HEK293 (cell line): ENCODE measurements around the gene GARIN5B.

Source experiments
- GLIS1 ChIP-seq: fragments of 450-650 bp; formaldehyde crosslinking; IDR thresholded peaks from 2 replicates; pipeline ENCODE4 v1.5.1; 2016; ENCODE audit warnings: missing biosample characterization, missing genetic modification characterization
- HOXC10 ChIP-seq: sonication (generic); formaldehyde crosslinking; IDR thresholded peaks from 2 replicates; pipeline ENCODE4 v1.8.1; 2023; ENCODE audit warnings: mild to moderate bottlenecking, missing genetic modification reagents
- KLF10 ChIP-seq: fragments of 450-650 bp; IDR thresholded peaks from 2 replicates; pipeline ENCODE4 v1.5.1; 2018; ENCODE audit warnings: missing biosample characterization, mild to moderate bottlenecking, missing genetic modification characterization
- MYNN ChIP-seq: fragments of 450-650 bp; formaldehyde crosslinking; IDR thresholded peaks from 2 replicates; pipeline ENCODE4 v1.5.1; 2016; ENCODE audit warnings: missing biosample characterization, missing genetic modification characterization, borderline replicate concordance
- REPIN1 ChIP-seq: fragments of 450-650 bp; formaldehyde crosslinking; IDR thresholded peaks from 2 replicates; pipeline ENCODE4 v1.5.1; 2017; ENCODE audit warnings: missing biosample characterization, missing genetic modification characterization, low read depth
- SP7 ChIP-seq: fragments of 450-650 bp; formaldehyde crosslinking; IDR thresholded peaks from 2 replicates; pipeline ENCODE4 v1.5.1; 2016; ENCODE audit warnings: missing biosample characterization, missing genetic modification characterization
- ZBTB17 ChIP-seq: fragments of 450-650 bp; formaldehyde crosslinking; IDR thresholded peaks from 2 replicates; pipeline ENCODE4 v1.5.1; 2016; ENCODE audit warnings: missing biosample characterization, missing genetic modification characterization
- ZEB2 ChIP-seq: fragments of 450-650 bp; formaldehyde crosslinking; IDR thresholded peaks from 2 replicates; pipeline ENCODE4 v1.5.1; 2016; ENCODE audit warnings: missing biosample characterization, missing genetic modification characterization
- ZNF10 ChIP-seq: fragments of 450-650 bp; formaldehyde crosslinking; IDR thresholded peaks from 2 replicates; pipeline ENCODE4 v1.5.1; 2017; ENCODE audit warnings: missing biosample characterization, missing genetic modification characterization
- ZNF169 ChIP-seq: fragments of 450-650 bp; formaldehyde crosslinking; IDR thresholded peaks from 2 replicates; pipeline ENCODE4 v1.5.1; 2016; ENCODE audit warnings: missing biosample characterization, missing genetic modification characterization
- ZNF2 ChIP-seq: fragments of 450-650 bp; formaldehyde crosslinking; IDR thresholded peaks from 2 replicates; pipeline ENCODE4 v1.5.1; 2016; ENCODE audit warnings: missing biosample characterization, missing genetic modification characterization
- ZNF214 ChIP-seq: fragments of 450-650 bp; formaldehyde crosslinking; IDR thresholded peaks from 2 replicates; pipeline ENCODE4 v1.5.1; 2017; ENCODE audit warnings: missing biosample characterization, mild to moderate bottlenecking, missing genetic modification characterization, borderline replicate concordance
- ZNF248 ChIP-seq: fragments of 450-650 bp; formaldehyde crosslinking; IDR thresholded peaks from 2 replicates; pipeline ENCODE4 v1.5.1; 2017; ENCODE audit warnings: missing biosample characterization, missing genetic modification characterization
- ZNF280D ChIP-seq: fragments of 450-650 bp; formaldehyde crosslinking; IDR thresholded peaks from 2 replicates; pipeline ENCODE4 v1.5.1; 2016; ENCODE audit warnings: missing biosample characterization, missing genetic modification characterization
- ZNF341 ChIP-seq: fragments of 450-650 bp; formaldehyde crosslinking; IDR thresholded peaks from 2 replicates; pipeline ENCODE4; 2016; ENCODE audit warnings: low read depth, missing biosample characterization, missing genetic modification characterization
- ZNF501 ChIP-seq: fragments of 450-650 bp; formaldehyde crosslinking; IDR thresholded peaks from 2 replicates; pipeline ENCODE4 v1.5.1; 2016; ENCODE audit warnings: missing biosample characterization, missing genetic modification characterization
- ZNF544 ChIP-seq: fragments of 450-650 bp; formaldehyde crosslinking; IDR thresholded peaks from 2 replicates; pipeline ENCODE4 v1.5.0; 2017; ENCODE audit warnings: missing biosample characterization, missing genetic modification characterization
- ZNF664 ChIP-seq: fragments of 450-650 bp; formaldehyde crosslinking; IDR thresholded peaks from 2 replicates; pipeline ENCODE4 v1.5.1; 2016; ENCODE audit warnings: missing biosample characterization, missing genetic modification characterization
- ZNF692 ChIP-seq: fragments of 450-650 bp; formaldehyde crosslinking; IDR thresholded peaks from 2 replicates; pipeline ENCODE4 v1.5.1; 2016; ENCODE audit warnings: missing biosample characterization, missing genetic modification characterization
- ZNF776 ChIP-seq: fragments of 450-650 bp; formaldehyde crosslinking; IDR thresholded peaks from 2 replicates; pipeline ENCODE4 v1.5.0; 2017; ENCODE audit warnings: missing biosample characterization, missing genetic modification characterization, borderline replicate concordance
- ZNF785 ChIP-seq: fragments of 450-650 bp; formaldehyde crosslinking; IDR thresholded peaks from 2 replicates; pipeline ENCODE4 v1.5.1; 2016; ENCODE audit warnings: missing biosample characterization, missing genetic modification characterization
- ZNF792 ChIP-seq: fragments of 450-650 bp; formaldehyde crosslinking; IDR thresholded peaks from 2 replicates; pipeline ENCODE4 v1.5.1; 2016; ENCODE audit warnings: missing biosample characterization, missing genetic modification characterization
- TF ChIP-seq, protein P1 (sequence below): fragments of 450-650 bp; formaldehyde crosslinking; IDR thresholded peaks from 2 replicates; pipeline ENCODE4 v1.5.1; 2016; ENCODE audit warnings: missing biosample characterization, missing genetic modification characterization
- TF ChIP-seq, protein P2 (sequence below): fragments of 450-650 bp; formaldehyde crosslinking; IDR thresholded peaks from 2 replicates; pipeline ENCODE4 v1.5.1; 2016; ENCODE audit warnings: missing biosample characterization, missing genetic modification characterization
- TF ChIP-seq, protein P3 (sequence below): fragments of 450-650 bp; formaldehyde crosslinking; IDR thresholded peaks from 2 replicates; pipeline ENCODE4 v1.5.1; 2016; ENCODE audit warnings: missing biosample characterization, missing genetic modification characterization
- TF ChIP-seq, protein P4 (sequence below): fragments of 450-650 bp; formaldehyde crosslinking; IDR thresholded peaks from 2 replicates; pipeline ENCODE4 v1.5.1; 2016; ENCODE audit warnings: missing biosample characterization, missing genetic modification characterization

The GARIN5B gene

DNA sequence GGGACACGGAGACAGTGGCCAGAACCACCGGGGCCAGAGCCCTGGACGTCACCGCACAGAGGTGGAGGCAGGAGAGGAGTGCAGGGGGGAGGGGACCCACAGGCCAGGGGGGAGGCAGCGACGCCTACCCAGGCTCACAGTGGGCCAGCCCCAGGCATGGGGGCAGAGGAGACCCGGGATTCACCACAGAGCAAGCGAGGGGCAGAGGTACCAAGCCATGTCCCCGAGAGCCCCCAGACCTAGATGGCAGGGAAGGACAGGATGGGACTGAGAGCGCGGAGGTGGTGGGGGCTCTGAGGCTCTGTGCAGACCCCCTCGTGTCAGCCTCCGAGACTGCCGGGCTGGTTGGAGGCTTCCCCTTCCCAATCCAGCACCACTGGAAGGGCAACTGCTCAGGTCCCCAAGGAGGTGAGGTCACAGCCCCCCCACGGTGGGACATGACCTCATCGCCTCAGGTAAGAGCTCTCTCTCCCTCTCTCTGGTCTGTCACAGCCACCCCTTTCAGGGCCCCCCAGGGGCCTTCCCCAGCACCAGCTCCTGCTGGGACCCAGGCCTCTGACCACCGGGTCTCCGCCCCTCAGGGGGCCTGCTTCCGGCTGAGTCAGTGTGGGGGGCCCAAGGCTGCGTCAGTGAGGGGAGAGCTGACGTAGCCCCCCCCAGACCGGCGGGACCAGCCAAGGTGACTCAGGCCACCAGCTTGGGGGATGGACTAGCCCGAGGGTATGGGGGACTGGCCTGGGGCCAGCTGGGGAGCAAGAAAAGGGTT, 9.4 kb upstream of the GARIN5B start (continued):
- TF ChIP-seq ZNF792 (tag by site-specific recombination) (no peak), KLF10 (tag by site-specific recombination) (no peak), ZNF776 (tag by site-specific recombination) (no peak), MYNN (no peak), ZBTB17 (tag by site-specific recombination) (no peak), ZNF10 (tag by site-specific recombination) (0 out of 2 replicates have a peak, but pooled peaks have one; percentile 26), ZNF785 (tag by site-specific recombination) (no peak), ZNF692 (tag by site-specific recombination) (peak; percentile 55), ZEB2 (peak; percentile 64), GLIS1 (tag by site-specific recombination) (peak; percentile 99), REPIN1 (tag by site-specific recombination) (no peak), ZNF501 (no peak), HOXC10 (CRISPR knock-in tag) (no peak), ZNF280D (tag by site-specific recombination) (no peak), ZNF169 (tag by site-specific recombination) (no peak), ZNF544 (tag by site-specific recombination) (no peak), ZNF214 (tag by site-specific recombination) (no peak), ZNF341 (tag by site-specific recombination) (no peak), ZNF2 (tag by site-specific recombination) (no peak), ZNF664 (tag by site-specific recombination) (no peak), SP7 (peak; percentile 43), ZNF248 (tag by site-specific recombination) (no peak)
- TF ChIP-seq, protein P1, sequence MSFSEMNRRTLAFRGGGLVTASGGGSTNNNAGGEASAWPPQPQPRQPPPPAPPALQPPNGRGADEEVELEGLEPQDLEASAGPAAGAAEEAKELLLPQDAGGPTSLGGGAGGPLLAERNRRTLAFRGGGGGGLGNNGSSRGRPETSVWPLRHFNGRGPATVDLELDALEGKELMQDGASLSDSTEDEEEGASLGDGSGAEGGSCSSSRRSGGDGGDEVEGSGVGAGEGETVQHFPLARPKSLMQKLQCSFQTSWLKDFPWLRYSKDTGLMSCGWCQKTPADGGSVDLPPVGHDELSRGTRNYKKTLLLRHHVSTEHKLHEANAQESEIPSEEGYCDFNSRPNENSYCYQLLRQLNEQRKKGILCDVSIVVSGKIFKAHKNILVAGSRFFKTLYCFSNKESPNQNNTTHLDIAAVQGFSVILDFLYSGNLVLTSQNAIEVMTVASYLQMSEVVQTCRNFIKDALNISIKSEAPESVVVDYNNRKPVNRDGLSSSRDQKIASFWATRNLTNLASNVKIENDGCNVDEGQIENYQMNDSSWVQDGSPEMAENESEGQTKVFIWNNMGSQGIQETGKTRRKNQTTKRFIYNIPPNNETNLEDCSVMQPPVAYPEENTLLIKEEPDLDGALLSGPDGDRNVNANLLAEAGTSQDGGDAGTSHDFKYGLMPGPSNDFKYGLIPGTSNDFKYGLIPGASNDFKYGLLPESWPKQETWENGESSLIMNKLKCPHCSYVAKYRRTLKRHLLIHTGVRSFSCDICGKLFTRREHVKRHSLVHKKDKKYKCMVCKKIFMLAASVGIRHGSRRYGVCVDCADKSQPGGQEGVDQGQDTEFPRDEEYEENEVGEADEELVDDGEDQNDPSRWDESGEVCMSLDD (tag by site-specific recombination) = peak; percentile 23; the same call in 1 of the 2 replicates
- TF ChIP-seq, protein P2, sequence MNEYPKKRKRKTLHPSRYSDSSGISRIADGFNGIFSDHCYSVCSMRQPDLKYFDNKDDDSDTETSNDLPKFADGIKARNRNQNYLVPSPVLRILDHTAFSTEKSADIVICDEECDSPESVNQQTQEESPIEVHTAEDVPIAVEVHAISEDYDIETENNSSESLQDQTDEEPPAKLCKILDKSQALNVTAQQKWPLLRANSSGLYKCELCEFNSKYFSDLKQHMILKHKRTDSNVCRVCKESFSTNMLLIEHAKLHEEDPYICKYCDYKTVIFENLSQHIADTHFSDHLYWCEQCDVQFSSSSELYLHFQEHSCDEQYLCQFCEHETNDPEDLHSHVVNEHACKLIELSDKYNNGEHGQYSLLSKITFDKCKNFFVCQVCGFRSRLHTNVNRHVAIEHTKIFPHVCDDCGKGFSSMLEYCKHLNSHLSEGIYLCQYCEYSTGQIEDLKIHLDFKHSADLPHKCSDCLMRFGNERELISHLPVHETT (tag by site-specific recombination) = 0 out of 2 replicates have a peak, but pooled peaks have one; percentile 28
- TF ChIP-seq, protein P3, sequence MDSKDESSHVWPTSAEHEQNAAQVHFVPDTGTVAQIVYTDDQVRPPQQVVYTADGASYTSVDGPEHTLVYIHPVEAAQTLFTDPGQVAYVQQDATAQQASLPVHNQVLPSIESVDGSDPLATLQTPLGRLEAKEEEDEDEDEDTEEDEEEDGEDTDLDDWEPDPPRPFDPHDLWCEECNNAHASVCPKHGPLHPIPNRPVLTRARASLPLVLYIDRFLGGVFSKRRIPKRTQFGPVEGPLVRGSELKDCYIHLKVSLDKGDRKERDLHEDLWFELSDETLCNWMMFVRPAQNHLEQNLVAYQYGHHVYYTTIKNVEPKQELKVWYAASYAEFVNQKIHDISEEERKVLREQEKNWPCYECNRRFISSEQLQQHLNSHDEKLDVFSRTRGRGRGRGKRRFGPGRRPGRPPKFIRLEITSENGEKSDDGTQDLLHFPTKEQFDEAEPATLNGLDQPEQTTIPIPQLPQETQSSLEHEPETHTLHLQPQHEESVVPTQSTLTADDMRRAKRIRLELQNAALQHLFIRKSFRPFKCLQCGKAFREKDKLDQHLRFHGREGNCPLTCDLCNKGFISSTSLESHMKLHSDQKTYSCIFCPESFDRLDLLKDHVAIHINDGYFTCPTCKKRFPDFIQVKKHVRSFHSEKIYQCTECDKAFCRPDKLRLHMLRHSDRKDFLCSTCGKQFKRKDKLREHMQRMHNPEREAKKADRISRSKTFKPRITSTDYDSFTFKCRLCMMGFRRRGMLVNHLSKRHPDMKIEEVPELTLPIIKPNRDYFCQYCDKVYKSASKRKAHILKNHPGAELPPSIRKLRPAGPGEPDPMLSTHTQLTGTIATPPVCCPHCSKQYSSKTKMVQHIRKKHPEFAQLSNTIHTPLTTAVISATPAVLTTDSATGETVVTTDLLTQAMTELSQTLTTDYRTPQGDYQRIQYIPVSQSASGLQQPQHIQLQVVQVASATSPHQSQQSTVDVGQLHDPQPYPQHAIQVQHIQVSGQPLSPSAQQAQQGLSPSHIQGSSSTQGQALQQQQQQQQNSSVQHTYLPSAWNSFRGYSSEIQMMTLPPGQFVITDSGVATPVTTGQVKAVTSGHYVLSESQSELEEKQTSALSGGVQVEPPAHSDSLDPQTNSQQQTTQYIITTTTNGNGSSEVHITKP = peak; percentile 36; the same call in 1 of the 2 replicates
- TF ChIP-seq, protein P4, sequence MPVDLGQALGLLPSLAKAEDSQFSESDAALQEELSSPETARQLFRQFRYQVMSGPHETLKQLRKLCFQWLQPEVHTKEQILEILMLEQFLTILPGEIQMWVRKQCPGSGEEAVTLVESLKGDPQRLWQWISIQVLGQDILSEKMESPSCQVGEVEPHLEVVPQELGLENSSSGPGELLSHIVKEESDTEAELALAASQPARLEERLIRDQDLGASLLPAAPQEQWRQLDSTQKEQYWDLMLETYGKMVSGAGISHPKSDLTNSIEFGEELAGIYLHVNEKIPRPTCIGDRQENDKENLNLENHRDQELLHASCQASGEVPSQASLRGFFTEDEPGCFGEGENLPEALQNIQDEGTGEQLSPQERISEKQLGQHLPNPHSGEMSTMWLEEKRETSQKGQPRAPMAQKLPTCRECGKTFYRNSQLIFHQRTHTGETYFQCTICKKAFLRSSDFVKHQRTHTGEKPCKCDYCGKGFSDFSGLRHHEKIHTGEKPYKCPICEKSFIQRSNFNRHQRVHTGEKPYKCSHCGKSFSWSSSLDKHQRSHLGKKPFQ (tag by site-specific recombination) = no peak
